Activated CD4-positive, alpha-beta T cell treated with anti-CD3 and anti-CD28 coated beads for 36 hours (primary cell): ENCODE results near the gene ENPP7. TPM values are rescaled to one million over a fixed set of nuclear protein-coding genes. Genes with fewer than 3 reads are reported as not detected.

Experiments
- ATAC-seq: fragments of 200-7000 bp; cut with Tn5 transposase; one replicate; pipeline ENCODE4 v1.10.0; 2021; ENCODE audit warnings: mild to moderate bottlenecking, moderate library complexity
- CTCF ChIA-PET: fragments of 350-600 bp; sonication (Branson Sonifier 250); formaldehyde crosslinking; loops from one replicate; lab custom pipeline; 2021; ENCODE audit warnings: antibody characterized with exemption; lab: Charles Lee
- POLR2A ChIA-PET: fragments of 350-600 bp; sonication (Branson Sonifier 250); formaldehyde crosslinking; loops from one replicate; lab custom pipeline; 2021; ENCODE audit warnings: antibody characterized with exemption, inconsistent platforms; lab: Charles Lee
- DNase-seq: peaks from one replicate; pipeline ENCODE4 v3.0.0-alpha.2; 2020
- H3K27ac Mint-ChIP-seq: one replicate; pipeline ENCODE4 v1.8.0; 2021; ENCODE audit warnings: mixed read lengths
- H3K27me3 Mint-ChIP-seq: one replicate; pipeline ENCODE4 v1.8.0; 2021; ENCODE audit warnings: mixed read lengths
- H3K36me3 Mint-ChIP-seq: one replicate; pipeline ENCODE4 v1.8.0; 2021; ENCODE audit warnings: low read depth, mixed read lengths
- H3K4me1 Mint-ChIP-seq: one replicate; pipeline ENCODE4 v1.8.0; 2021; ENCODE audit warnings: mixed read lengths
- H3K4me3 Mint-ChIP-seq: one replicate; pipeline ENCODE4 v1.8.0; 2021; ENCODE audit warnings: mild to moderate bottlenecking, moderate library complexity, mixed read lengths
- H3K9me3 Mint-ChIP-seq: one replicate; pipeline ENCODE4 v1.8.0; 2021; ENCODE audit warnings: low read depth, mixed read lengths
- intact Hi-C, 2 experiments: fragments of 100-400 bp; cut with DNase I in 1 of 2; cut with micrococcal nuclease in 1 of 2; formaldehyde crosslinking; loops; one replicate each; pipeline versions ENCODE4 v1.14.2 to v1.15.1; 2022 to 2024; cut with DNase I, micrococcal nuclease
- total RNA-seq, 2 experiments: library from RNA; stranded (reverse); gene quantifications; one replicate each; pipeline ENCODE4 v1.2.3, GENCODE V29; 2021

The ENPP7 gene
- total RNA-seq, 2 experiments from 2014 or later: not detected

- Mint-ChIP-seq H3K4me1 (no peaks in the 10 kb centered on the region), H3K27ac (no peak overlapping the region), H3K27me3 (peaks cover 17% of the 10 kb centered on the region), H3K9me3 (no peaks in the 10 kb centered on the region), H3K36me3 (no peaks in the 10 kb centered on the region), H3K4me3 (no peak overlapping the region)
- ATAC-seq: no peak
- CTCF ChIA-PET: no interaction called here
- intact Hi-C loops: no loop called here
- DNase-seq: no peak
- POLR2A ChIA-PET: no interaction called here
These were observed 37.3 kb upstream of the ENPP7 start for GRCh38 chr17:79693419-79693818.

GRCh38 chr17:79695293-79695790 lies 35.4 kb upstream of the ENPP7 start:
- Mint-ChIP-seq H3K4me1 (no peaks in the 10 kb centered on the region), H3K4me3 (no peak overlapping the region), H3K27me3 (peaks cover 17% of the 10 kb centered on the region), H3K9me3 (no peaks in the 10 kb centered on the region), H3K36me3 (no peaks in the 10 kb centered on the region), H3K27ac (no peak overlapping the region)
- ATAC-seq (no peak), DNase-seq (no peak)
- ChIA-PET CTCF (interaction anchor here (2.3 kb wide), 1 partner anchor 13 kb away, joined by 7 read pairs; no protein-coding TSS in a partner anchor), POLR2A (no interaction called here)
- intact Hi-C loops: no loop called here

GRCh38 chr17:79695797-79696609 lies 34.7 kb upstream of the ENPP7 start:
- POLR2A ChIA-PET: no interaction called here
- no peaks in the 10 kb centered on the region for H3K9me3 Mint-ChIP-seq
- H3K27ac Mint-ChIP-seq: no peak overlapping the region
- ATAC-seq (no peak), DNase-seq (no peak)
- CTCF ChIA-PET: interaction anchor here (0.5 to 2.3 kb wide), 2 partner anchors 12 to 1108 kb away, joined by 3 to 7 read pairs; no protein-coding TSS in a partner anchor
- H3K27me3 Mint-ChIP-seq: peaks cover 17% of the 10 kb centered on the region
- intact Hi-C loops: no loop called here
- no peaks in the 10 kb centered on the region for H3K36me3 Mint-ChIP-seq
- H3K4me1 Mint-ChIP-seq: no peaks in the 10 kb centered on the region
- H3K4me3 Mint-ChIP-seq: no peak overlapping the region

GRCh38 chr17:79696610-79696982 lies 34.1 kb upstream of the ENPP7 start:
- ATAC-seq (no peak), DNase-seq (no peak)
- H3K36me3 Mint-ChIP-seq: no peaks in the 10 kb centered on the region
- no peaks in the 10 kb centered on the region for H3K4me1 Mint-ChIP-seq
- H3K9me3 Mint-ChIP-seq: no peaks in the 10 kb centered on the region
- intact Hi-C loops: no loop called here
- no peak overlapping the region for H3K4me3 Mint-ChIP-seq
- CTCF ChIA-PET: interaction anchor here (2.3 kb wide), 1 partner anchor 12 kb away, joined by 7 read pairs; no protein-coding TSS in a partner anchor
- POLR2A ChIA-PET: no interaction called here
- no peak overlapping the region for H3K27ac Mint-ChIP-seq
- peaks cover 17% of the 10 kb centered on the region for H3K27me3 Mint-ChIP-seq

- Mint-ChIP-seq H3K36me3 (no peaks in the 10 kb centered on the region), H3K9me3 (no peaks in the 10 kb centered on the region), H3K4me3 (no peak overlapping the region), H3K4me1 (no peaks in the 10 kb centered on the region), H3K27ac (no peak overlapping the region), H3K27me3 (peaks cover 13% of the 10 kb centered on the region)
- CTCF ChIA-PET: interaction anchor here (0.8 kb wide), 1 partner anchor 11 kb away, joined by 3 read pairs; no protein-coding TSS in a partner anchor
- intact Hi-C loops: no loop called here
- POLR2A ChIA-PET: no interaction called here
- DNase-seq (no peak), ATAC-seq (no peak)
These were observed 32.4 kb upstream of the ENPP7 start for GRCh38 chr17:79698146-79698846.

- peaks cover 10% of the 10 kb centered on the region for H3K27me3 Mint-ChIP-seq
- no peaks in the 10 kb centered on the region for H3K4me1 Mint-ChIP-seq
- ChIA-PET CTCF (interaction anchor here (0.8 kb wide), 1 partner anchor 9 kb away, joined by 3 read pairs; no protein-coding TSS in a partner anchor), POLR2A (no interaction called here)
- DNase-seq (no peak), ATAC-seq (no peak)
- no peak overlapping the region for H3K27ac Mint-ChIP-seq
- no peak overlapping the region for H3K4me3 Mint-ChIP-seq
- no peaks in the 10 kb centered on the region for H3K9me3 Mint-ChIP-seq
- no peaks in the 10 kb centered on the region for H3K36me3 Mint-ChIP-seq
- intact Hi-C loops: no loop called here
These were observed 31.2 kb upstream of the ENPP7 start for GRCh38 chr17:79699386-79700036.

- no peak overlapping the region for H3K4me3 Mint-ChIP-seq
- H3K36me3 Mint-ChIP-seq: no peaks in the 10 kb centered on the region
- ATAC-seq (no peak), DNase-seq (no peak)
- intact Hi-C loops: no loop called here
- H3K4me1 Mint-ChIP-seq: no peaks in the 10 kb centered on the region
- ChIA-PET POLR2A (no interaction called here), CTCF (no interaction called here)
- peaks cover 10% of the 10 kb centered on the region for H3K27me3 Mint-ChIP-seq
- no peak overlapping the region for H3K27ac Mint-ChIP-seq
- H3K9me3 Mint-ChIP-seq: no peaks in the 10 kb centered on the region
These were observed 30.2 kb upstream of the ENPP7 start for GRCh38 chr17:79700592-79700991.

- ATAC-seq: no peak
- ChIA-PET POLR2A (no interaction called here), CTCF (no interaction called here)
- no peaks in the 10 kb centered on the region for H3K4me1 Mint-ChIP-seq
- no peak overlapping the region for H3K27ac Mint-ChIP-seq
- no peak overlapping the region for H3K4me3 Mint-ChIP-seq
- H3K36me3 Mint-ChIP-seq: no peaks in the 10 kb centered on the region
- DNase-seq: no peak
- intact Hi-C loops: no loop called here
- H3K9me3 Mint-ChIP-seq: no peaks in the 10 kb centered on the region
- peaks cover 3% of the 10 kb centered on the region for H3K27me3 Mint-ChIP-seq
These were observed 28.7 kb upstream of the ENPP7 start for GRCh38 chr17:79702034-79702433.

GRCh38 chr17:79702550-79703236 lies 28.1 kb upstream of the ENPP7 start:
- H3K36me3 Mint-ChIP-seq: no peaks in the 10 kb centered on the region
- DNase-seq (no peak), ATAC-seq (no peak)
- no peak overlapping the region for H3K27ac Mint-ChIP-seq
- intact Hi-C loops: no loop called here
- H3K27me3 Mint-ChIP-seq: no peaks in the 10 kb centered on the region
- POLR2A ChIA-PET: no interaction called here
- no peaks in the 10 kb centered on the region for H3K9me3 Mint-ChIP-seq
- H3K4me1 Mint-ChIP-seq: no peaks in the 10 kb centered on the region
- CTCF ChIA-PET: no interaction called here
- H3K4me3 Mint-ChIP-seq: no peak overlapping the region

- ChIA-PET POLR2A (no interaction called here), CTCF (interaction anchor here (1.2 kb wide), 1 partner anchor 659 kb away, joined by 3 read pairs; no protein-coding TSS in a partner anchor)
- DNase-seq (no peak), ATAC-seq (no peak)
- no peaks in the 10 kb centered on the region for H3K27me3 Mint-ChIP-seq
- no peak overlapping the region for H3K4me3 Mint-ChIP-seq
- no peaks in the 10 kb centered on the region for H3K4me1 Mint-ChIP-seq
- H3K36me3 Mint-ChIP-seq: no peaks in the 10 kb centered on the region
- no peaks in the 10 kb centered on the region for H3K9me3 Mint-ChIP-seq
- intact Hi-C loops: loop anchor here in 1 of 2 experiments (5.0 kb wide), 2 partner anchors 312 to 657 kb away; no protein-coding TSS in a partner anchor
- no peak overlapping the region for H3K27ac Mint-ChIP-seq
These were observed 26.1 kb upstream of the ENPP7 start for GRCh38 chr17:79704691-79705090.

- H3K9me3 Mint-ChIP-seq: no peaks in the 10 kb centered on the region
- H3K36me3 Mint-ChIP-seq: no peaks in the 10 kb centered on the region
- no peaks in the 10 kb centered on the region for H3K27me3 Mint-ChIP-seq
- intact Hi-C loops: loop anchor here in 1 of 2 experiments (5.0 kb wide), 2 partner anchors 313 to 658 kb away; no protein-coding TSS in a partner anchor
- no peak overlapping the region for H3K27ac Mint-ChIP-seq
- POLR2A ChIA-PET: no interaction called here
- no peaks in the 10 kb centered on the region for H3K4me1 Mint-ChIP-seq
- DNase-seq (no peak), ATAC-seq (no peak)
- no peak overlapping the region for H3K4me3 Mint-ChIP-seq
- CTCF ChIA-PET: interaction anchor here (1.2 kb wide), 1 partner anchor 660 kb away, joined by 3 read pairs; no protein-coding TSS in a partner anchor
These were observed 25.1 kb upstream of the ENPP7 start for GRCh38 chr17:79705674-79706073.
